IMR-90 (cell line): ENCODE results near the gene LRCOL1. TPM values are rescaled to one million over a fixed set of nuclear protein-coding genes. Genes with fewer than 3 reads are reported as not detected.

Source experiments
- ATAC-seq: fragments of 200-7000 bp; cut with Tn5 transposase; 2 replicates; pipeline ENCODE4 v1.9.1; 2020; ENCODE audit warnings: low read depth, mild to moderate bottlenecking, moderate library complexity
- BruUV-seq: library from RNA; stranded (reverse); fragments of 400-500 nt; replicated peaks from 2 replicates; lab custom pipeline; 2021; lab: Mats Ljungman, UMichigan
- CTCF ChIA-PET: fragments of 300-600 bp; formaldehyde crosslinking; extraction: SDS; loops from one replicate; lab custom pipeline; 2021; ENCODE audit warnings: antibody characterized with exemption; lab: Yijun Ruan, JAX
- POLR2A ChIA-PET: fragments of 300-600 bp; sonication (Branson Sonifier 250); formaldehyde crosslinking; loops from one replicate; lab custom pipeline; 2022; ENCODE audit warnings: antibody characterized with exemption; ENCODE audit not compliant: unreplicated experiment; lab: Charles Lee
- DNase-seq: peaks from one replicate; pipeline ENCODE4 v3.0.0; 2013
- H2AFZ ChIP-seq: replicated peaks from 2 replicates; pipeline ENCODE3; 2013; ENCODE audit warnings: low read length, mild to moderate bottlenecking; ENCODE audit not compliant: poor library complexity
- H2AK5ac ChIP-seq: 2 replicates; pipeline ENCODE4 v1.6.1; 2013; ENCODE audit warnings: low read depth, low read length, inconsistent platforms
- H2AK9ac ChIP-seq: replicated peaks from 2 replicates; pipeline ENCODE3; 2013; ENCODE audit warnings: mild to moderate bottlenecking, low read depth, low read length, moderate library complexity; ENCODE audit not compliant: poor library complexity
- H2BK120ac ChIP-seq: 2 replicates; pipeline ENCODE4 v1.6.1; 2013; ENCODE audit warnings: low read depth, low read length, inconsistent platforms
- H2BK15ac ChIP-seq: 3 replicates; pipeline ENCODE4 v1.6.1; 2013; ENCODE audit warnings: low read depth, low read length, inconsistent platforms
- H2BK20ac ChIP-seq: 2 replicates; pipeline ENCODE4 v1.6.1; 2013; ENCODE audit warnings: low read depth, mild to moderate bottlenecking, inconsistent platforms, low read length, moderate library complexity
- H2BK5ac ChIP-seq: 2 replicates; pipeline ENCODE4 v1.6.1; 2013; ENCODE audit warnings: mild to moderate bottlenecking, low read depth, low read length, inconsistent platforms; ENCODE audit not compliant: poor library complexity, severe bottlenecking
- H3K14ac ChIP-seq: replicated peaks from 2 replicates; pipeline ENCODE4 v1.6.1; 2013; ENCODE audit warnings: low read depth, low read length, inconsistent platforms
- H3K18ac ChIP-seq: 2 replicates; pipeline ENCODE4 v1.6.1; 2013; ENCODE audit warnings: low read depth, low read length, control low read depth
- H3K23ac ChIP-seq: 2 replicates; pipeline ENCODE4 v1.6.1; 2013; ENCODE audit warnings: low read depth, low read length, inconsistent platforms
- H3K27ac ChIP-seq: 2 replicates; pipeline ENCODE4 v1.5.1; 2013; ENCODE audit warnings: mild to moderate bottlenecking, control low read depth, low read length; ENCODE audit not compliant: insufficient read depth
- H3K27me3 ChIP-seq: 2 replicates; pipeline ENCODE4 v1.6.1; 2013; ENCODE audit warnings: low read length; ENCODE audit not compliant: control insufficient read depth, insufficient read depth
- H3K36me3 ChIP-seq: 2 replicates; pipeline ENCODE4 v1.6.1; 2013; ENCODE audit warnings: low read length, mixed read lengths; ENCODE audit not compliant: control insufficient read depth, insufficient read depth
- H3K4ac ChIP-seq: 2 replicates; pipeline ENCODE4 v1.6.1; 2013; ENCODE audit warnings: low read depth, low read length, inconsistent platforms
- H3K4me1 ChIP-seq: 2 replicates; pipeline ENCODE4 v1.6.1; 2013; ENCODE audit warnings: low read length, mixed read lengths; ENCODE audit not compliant: control insufficient read depth, insufficient read depth
- H3K4me2 ChIP-seq: 2 replicates; pipeline ENCODE4 v1.6.1; 2013; ENCODE audit warnings: low read depth, mild to moderate bottlenecking, control low read depth, low read length, moderate library complexity
- H3K4me3 ChIP-seq: 2 replicates; pipeline ENCODE4 v1.5.1; 2013; ENCODE audit warnings: low read depth, mild to moderate bottlenecking, control low read depth, low read length, moderate library complexity; ENCODE audit not compliant: insufficient read depth
- H3K56ac ChIP-seq: 2 replicates; pipeline ENCODE4 v1.6.1; 2013; ENCODE audit warnings: low read length, inconsistent platforms; ENCODE audit not compliant: insufficient read depth; ENCODE audit errors: extremely low read depth
- H3K79me1 ChIP-seq, 2 experiments: 2 replicates each; pipeline ENCODE4 v1.6.1; 2013; ENCODE audit warnings: low read length in 2 of 2, inconsistent platforms in 1 of 2, low read depth in 1 of 2
- H3K9ac ChIP-seq: 2 replicates; pipeline ENCODE4 v1.6.1; 2013; ENCODE audit warnings: low read depth, low read length, control low read depth
- H3K9me1 ChIP-seq: 2 replicates; pipeline ENCODE4 v1.6.1; 2013; ENCODE audit warnings: low read length, inconsistent platforms; ENCODE audit not compliant: insufficient read depth
- H3K9me3 ChIP-seq: 2 replicates; pipeline ENCODE4 v1.6.1; 2013; ENCODE audit warnings: low read length; ENCODE audit not compliant: control insufficient read depth, insufficient read depth
- H4K20me1 ChIP-seq: 2 replicates; pipeline ENCODE4 v1.6.1; 2013; ENCODE audit warnings: low read length, inconsistent platforms; ENCODE audit not compliant: insufficient read depth
- H4K5ac ChIP-seq: 2 replicates; pipeline ENCODE4 v1.6.1; 2013; ENCODE audit warnings: mild to moderate bottlenecking, low read depth, low read length, control low read depth
- H4K8ac ChIP-seq, 2 experiments: 2 replicates each; pipeline ENCODE4 v1.6.1; 2013; ENCODE audit warnings: low read depth in 2 of 2, low read length in 2 of 2, control low read depth in 1 of 2, inconsistent platforms in 1 of 2
- H4K91ac ChIP-seq: 2 replicates; pipeline ENCODE4 v1.6.1; 2013; ENCODE audit warnings: low read depth, low read length, inconsistent platforms; ENCODE audit not compliant: insufficient read depth
- BHLHE40 ChIP-seq: fragments of 150-350 bp; IDR thresholded peaks from 2 replicates; pipeline ENCODE4 v1.6.1; 2016; ENCODE audit warnings: mild to moderate bottlenecking, low read depth, low read length
- CEBPB ChIP-seq: IDR thresholded peaks from 2 replicates; pipeline ENCODE4 v1.6.1; 2012; ENCODE audit warnings: low read depth, low read length, improper control_type of control experiment
- CHD1 ChIP-seq: IDR thresholded peaks from 2 replicates; pipeline ENCODE4 v1.6.1; 2012; ENCODE audit warnings: low read depth, low read length, improper control_type of control experiment
- CTCF ChIP-seq: conservative IDR thresholded peaks from 2 replicates; pipeline ENCODE4 v1.5.1; 2012; ENCODE audit warnings: mild to moderate bottlenecking, low read depth, low read length, improper control_type of control experiment
- ELK1 ChIP-seq: fragments of 150-350 bp; IDR thresholded peaks from 2 replicates; pipeline ENCODE4 v1.6.1; 2016; ENCODE audit warnings: low read depth, mild to moderate bottlenecking, low read length, moderate library complexity, borderline replicate concordance
- FOS ChIP-seq: fragments of 150-350 bp; IDR thresholded peaks from 2 replicates; pipeline ENCODE4 v1.6.1; 2016; ENCODE audit warnings: low read depth, low read length
- MAZ ChIP-seq: IDR thresholded peaks from 2 replicates; pipeline ENCODE4 v1.6.1; 2012; ENCODE audit warnings: low read depth, mild to moderate bottlenecking, low read length, improper control_type of control experiment, moderate library complexity, borderline replicate concordance
- MXI1 ChIP-seq: IDR thresholded peaks from 2 replicates; pipeline ENCODE4 v1.6.1; 2012; ENCODE audit warnings: low read depth, mild to moderate bottlenecking, low read length, moderate library complexity, borderline replicate concordance
- NFE2L2 ChIP-seq: fragments of 150-350 bp; IDR thresholded peaks from 2 replicates; pipeline ENCODE4 v1.6.1; 2016; ENCODE audit warnings: low read depth, mild to moderate bottlenecking, low read length
- POLR2A ChIP-seq: IDR thresholded peaks from 2 replicates; pipeline ENCODE4 v1.6.1; 2012; ENCODE audit warnings: mild to moderate bottlenecking, low read depth, low read length
- RAD21 ChIP-seq: IDR thresholded peaks from 2 replicates; pipeline ENCODE4 v1.6.1; 2012; ENCODE audit warnings: low read length, improper control_type of control experiment
- RCOR1 ChIP-seq: IDR thresholded peaks from 2 replicates; pipeline ENCODE4 v1.6.1; 2012; ENCODE audit warnings: mild to moderate bottlenecking, low read length, improper control_type of control experiment; ENCODE audit not compliant: insufficient replicate concordance
- RFX5 ChIP-seq: IDR thresholded peaks from 2 replicates; pipeline ENCODE4 v1.8.0; 2012; ENCODE audit warnings: low read depth, mild to moderate bottlenecking, low read length, moderate library complexity
- SMC3 ChIP-seq: fragments of 150-350 bp; IDR thresholded peaks from 2 replicates; pipeline ENCODE4 v1.6.1; 2016; ENCODE audit warnings: low read depth, mild to moderate bottlenecking, antibody characterized with exemption, low read length, moderate library complexity
- USF2 ChIP-seq: fragments of 150-350 bp; IDR thresholded peaks from 2 replicates; pipeline ENCODE4 v1.6.1; 2017; ENCODE audit warnings: mild to moderate bottlenecking, antibody characterized with exemption, low read length, low read depth
- WGBS, 2 experiments: methylation state at CpG; one replicate each; pipeline versions ENCODE4 v1.1.5 to v1.1.7; 2013; ENCODE audit warnings: missing lambda C conversion rate in 2 of 2; ENCODE audit not compliant: insufficient read length in 1 of 2; ENCODE audit errors: extremely low coverage in 2 of 2; 5-methylcytosine and 5-hydroxymethylcytosine counted together
- dilution Hi-C: fragments of 300-500 bp; cut with HindIII; formaldehyde crosslinking; loops from one replicate; pipeline ENCODE4 v1.14.3; 2018; ENCODE audit warnings: low sequenced_read_pairs; ENCODE audit not compliant: unreplicated experiment
- in situ Hi-C: fragments of 300-500 bp; cut with MboI; formaldehyde crosslinking; loops from 3 replicates; pipeline ENCODE4 v1.14.3; 2019; ENCODE audit warnings: low sequenced_read_pairs, inconsistent platforms, mixed read lengths
- intact Hi-C: fragments of 100-400 bp; cut with micrococcal nuclease; formaldehyde crosslinking; loops from 2 replicates; pipeline ENCODE4 v1.10.0; 2022
- polyA plus RNA-seq, 3 experiments: library from polyadenylated mRNA; depleted of rRNA; stranded (reverse); fragments of >200 nt; gene quantifications; 2 replicates each; pipeline ENCODE4 v1.2.3, GENCODE V29; 2012; ENCODE audit warnings: low replicate concordance in 1 of 3
- total RNA-seq: library from RNA; depleted of rRNA; stranded (reverse); fragments of >200 nt; gene quantifications from 2 replicates; pipeline ENCODE4 v1.2.3, GENCODE V29; 2012

The LRCOL1 gene
- total and polyA plus RNA-seq, 2 of the 4 experiments (the other 2 are of a cell fraction): 1.0 TPM; not detected in 1

GRCh38 chr12:132557291-132558015, 52.9 kb downstream of the LRCOL1 start:
- ChIA-PET POLR2A (no interaction called here), CTCF (no interaction called here)
- DNase-seq (no peak), ATAC-seq (no peak)
- no peak overlapping the region for H3K4ac ChIP-seq
- no peak overlapping the region for H3K18ac ChIP-seq
- no peak overlapping the region for H2BK20ac ChIP-seq
- in situ Hi-C loops: no loop called here
- H3K4me1 ChIP-seq: no peaks in the 10 kb centered on the region; the same call in 1 of the 2 replicates
- H3K9ac ChIP-seq: no peak overlapping the region
- intact Hi-C loops: no loop called here
- no peak overlapping the region for H4K8ac ChIP-seq
- H2AK9ac ChIP-seq: no peak overlapping the region
- H3K9me1 ChIP-seq: no peaks in the 10 kb centered on the region
- TF ChIP-seq POLR2A: no peak
- TF ChIP-seq BHLHE40: no peak
- no peak for TF ChIP-seq CHD1
- TF ChIP-seq RFX5: no peak
- no peak for TF ChIP-seq CTCF
- no peak for TF ChIP-seq MXI1
- TF ChIP-seq RCOR1: no peak
- TF ChIP-seq MAZ: no peak
- TF ChIP-seq FOS: no peak
- no peak for TF ChIP-seq ELK1
- TF ChIP-seq USF2: no peak
- TF ChIP-seq RAD21: no peak
- no peak for TF ChIP-seq NFE2L2
- TF ChIP-seq CEBPB: no peak
- no peak for TF ChIP-seq SMC3
- no peak overlapping the region for H4K91ac ChIP-seq
- H3K36me3 ChIP-seq: no peaks in the 10 kb centered on the region
- dilution Hi-C loops: no loop called here
- H3K27me3 ChIP-seq: no peaks in the 10 kb centered on the region
- H2AK5ac ChIP-seq: no peak overlapping the region
- BruUV-seq: no TSS peak
- H2AFZ ChIP-seq: no peak overlapping the region
- no peak overlapping the region for H4K5ac ChIP-seq
- no peak overlapping the region for H2BK120ac ChIP-seq
- no peak overlapping the region for H3K23ac ChIP-seq
- H3K27ac ChIP-seq: no peak overlapping the region
- H2BK5ac ChIP-seq: no peak overlapping the region
- 78% methylated on average over 5 of the region's 19 CpGs; no CpG with 5 or more reads in 1 of the 2 experiments for WGBS, 2 experiments
- H4K20me1 ChIP-seq: peaks cover 16% of the 10 kb centered on the region
- no peak overlapping the region for H3K56ac ChIP-seq
- H2BK15ac ChIP-seq: no peak overlapping the region
- no peak overlapping the region for H3K4me2 ChIP-seq
- H3K9me3 ChIP-seq: no peaks in the 10 kb centered on the region
- no peak overlapping the region for H3K14ac ChIP-seq
- H3K79me1 ChIP-seq: peaks cover 0 to 8% of the 10 kb centered on the region in 2 experiments; a peak in 2 of 4 replicates
- no peak overlapping the region for H3K4me3 ChIP-seq
